Mucosa of rectum (tissue), 2 donors: ENCODE data around the gene SNORC.

Experiments used
- H3K27ac ChIP-seq, 2 donors: one replicate each; pipeline ENCODE4 v1.7.0; 2013; ENCODE audit warnings: inconsistent platforms in 2 of 2, low read depth in 2 of 2, low read length in 2 of 2
- H3K27me3 ChIP-seq, 2 donors: one replicate each; pipeline ENCODE4 v1.7.0; 2013; ENCODE audit warnings: low read length in 2 of 2; ENCODE audit not compliant: control insufficient read depth in 2 of 2, insufficient read depth in 2 of 2
- H3K36me3 ChIP-seq, 2 donors: one replicate each; pipeline ENCODE4 v1.7.0; 2013; ENCODE audit warnings: low read length in 2 of 2; ENCODE audit not compliant: control insufficient read depth in 2 of 2, insufficient read depth in 2 of 2
- H3K4me1 ChIP-seq, 2 donors: one replicate each; pipeline ENCODE4 v1.7.0; 2013; ENCODE audit warnings: low read length in 2 of 2, mild to moderate bottlenecking in 1 of 2; ENCODE audit not compliant: control insufficient read depth in 2 of 2, insufficient read depth in 2 of 2
- H3K4me3 ChIP-seq, 2 donors: one replicate each; pipeline ENCODE4 v1.7.0; 2013; ENCODE audit warnings: low read length in 2 of 2
- H3K9ac ChIP-seq, 2 donors: one replicate each; pipeline ENCODE4 v1.7.0; 2013; ENCODE audit warnings: low read length in 2 of 2, low read depth in 1 of 2, mild to moderate bottlenecking in 1 of 2
- H3K9me3 ChIP-seq, 2 donors: one replicate each; pipeline ENCODE4 v1.7.0; 2013; ENCODE audit warnings: low read length in 2 of 2; ENCODE audit not compliant: control insufficient read depth in 2 of 2
- donor health status: healthy.
- donor health status: Normal muscosa, but diverticular disease.

The SNORC gene

DNA sequence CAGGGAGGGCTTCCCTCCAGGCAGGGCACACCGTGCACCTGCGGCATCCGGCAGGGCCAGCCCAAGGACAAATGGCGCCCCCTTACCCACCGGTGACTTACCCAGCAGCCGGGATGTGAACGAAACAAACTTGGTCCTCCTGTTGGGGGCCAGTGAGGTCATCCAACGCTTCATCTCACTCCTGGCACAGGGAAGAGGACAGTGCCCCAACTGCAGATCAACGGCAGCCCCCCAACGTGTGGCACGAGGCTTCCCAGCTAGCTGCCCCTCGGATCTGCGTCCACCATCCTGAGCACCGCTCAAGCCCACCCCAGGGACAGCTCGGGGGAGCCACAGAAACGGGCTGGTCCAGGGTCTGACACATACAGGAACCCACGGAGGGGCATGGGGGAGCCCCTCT, 12.0 kb downstream of the SNORC start:
- Histone ChIP-seq H3K36me3 (peaks cover 23 to 30% of the 10 kb centered on the region in 2 donors), H3K4me3 (no peak overlapping the region), H3K9ac (no peak overlapping the region), H3K27me3 (no peaks in the 10 kb centered on the region), H3K4me1 (no peaks in the 10 kb centered on the region), H3K9me3 (no peaks in the 10 kb centered on the region), H3K27ac (no peak overlapping the region)

DNA sequence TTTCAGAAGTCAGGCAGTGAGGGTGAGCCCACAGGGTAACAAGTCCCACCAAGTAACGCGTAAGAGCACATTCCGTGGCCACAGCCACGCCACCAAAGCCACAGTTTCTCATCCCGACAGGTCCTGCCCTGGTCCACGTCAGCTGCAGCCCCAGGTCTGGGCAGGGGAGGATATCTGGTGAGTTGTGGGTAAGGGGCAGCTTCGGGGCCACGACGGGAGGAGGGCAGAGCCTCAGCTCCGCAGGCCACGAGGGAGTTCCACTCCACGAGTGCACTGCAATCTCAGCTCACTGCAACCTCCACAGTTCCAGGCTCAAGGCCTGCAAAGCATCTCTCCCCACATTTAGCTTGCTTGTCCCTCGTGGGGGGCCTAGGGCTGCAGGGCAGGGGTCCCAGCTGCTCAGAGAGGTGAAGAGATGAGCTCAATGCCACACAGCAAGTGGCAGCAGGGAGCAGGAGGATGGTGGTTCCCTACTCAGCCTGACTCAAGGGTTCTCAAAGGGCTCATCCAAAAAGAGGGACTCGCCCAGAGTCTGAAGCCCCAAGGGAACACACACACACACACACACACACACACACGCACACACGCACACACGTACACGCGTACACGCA, 12.5 kb downstream of the SNORC start:
- no peaks in the 10 kb centered on the region for H3K4me1 ChIP-seq
- H3K36me3 ChIP-seq: peaks cover 23 to 29% of the 10 kb centered on the region in 2 donors
- no peak overlapping the region for H3K4me3 ChIP-seq
- H3K27me3 ChIP-seq: no peaks in the 10 kb centered on the region
- H3K9me3 ChIP-seq: no peaks in the 10 kb centered on the region
- H3K9ac ChIP-seq: no peak overlapping the region
- no peak overlapping the region for H3K27ac ChIP-seq

DNA sequence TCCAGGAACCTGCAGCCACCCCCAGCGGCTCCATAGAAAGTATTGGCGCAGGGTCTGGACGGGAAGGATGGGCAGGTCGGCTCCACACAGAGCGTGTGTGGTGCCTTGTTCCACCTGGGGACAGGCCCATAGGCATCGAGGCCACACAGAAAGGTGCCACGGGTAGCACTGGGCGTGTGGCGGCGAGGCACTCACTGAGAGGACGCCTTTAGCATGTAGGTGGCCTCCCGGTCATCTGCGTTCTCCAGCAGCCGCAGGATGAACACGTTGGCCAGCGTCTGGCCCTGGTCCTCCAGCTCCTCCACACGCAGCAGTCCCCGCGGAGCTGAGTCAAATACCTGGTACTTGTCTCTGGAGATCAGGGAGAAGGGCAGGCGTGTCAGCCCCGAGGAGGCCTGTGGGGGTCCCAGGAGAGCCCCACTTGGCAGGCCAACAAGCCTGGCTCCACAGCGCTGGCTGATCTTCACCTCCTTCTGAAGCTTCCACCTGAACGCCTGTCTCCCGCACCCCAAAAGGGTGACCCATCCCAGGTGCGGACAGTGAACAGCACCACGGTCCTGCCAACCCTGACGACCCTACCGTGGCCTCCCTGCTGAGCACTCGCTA, 13.2 kb downstream of the SNORC start:
- Histone ChIP-seq H3K9me3 (no peaks in the 10 kb centered on the region), H3K36me3 (peaks cover 23 to 28% of the 10 kb centered on the region in 2 donors), H3K27me3 (no peaks in the 10 kb centered on the region), H3K9ac (no peak overlapping the region), H3K27ac (no peak overlapping the region), H3K4me1 (no peaks in the 10 kb centered on the region), H3K4me3 (no peak overlapping the region)

DNA sequence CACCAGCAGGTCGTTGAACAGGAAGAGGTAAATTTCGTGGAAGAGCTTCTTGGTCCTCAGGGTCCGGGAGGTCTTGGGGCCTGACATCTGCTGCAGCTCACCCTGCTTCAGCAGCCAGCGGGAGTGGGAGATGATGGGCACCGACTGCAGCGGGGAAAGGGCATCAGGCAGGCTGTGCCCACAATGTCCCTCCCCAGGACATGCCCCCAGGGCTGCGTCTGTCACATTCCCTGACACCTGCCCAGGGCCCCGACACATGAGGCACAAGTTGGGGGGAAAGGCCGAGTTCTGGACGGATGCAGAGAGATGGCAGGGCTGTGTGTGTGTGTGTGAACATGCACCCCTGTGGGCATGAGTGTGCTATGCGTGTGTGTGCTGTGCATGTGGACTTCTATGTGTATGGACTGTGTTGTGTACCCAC, 13.9 kb downstream of the SNORC start:
- no peak overlapping the region for H3K27ac ChIP-seq

DNA sequence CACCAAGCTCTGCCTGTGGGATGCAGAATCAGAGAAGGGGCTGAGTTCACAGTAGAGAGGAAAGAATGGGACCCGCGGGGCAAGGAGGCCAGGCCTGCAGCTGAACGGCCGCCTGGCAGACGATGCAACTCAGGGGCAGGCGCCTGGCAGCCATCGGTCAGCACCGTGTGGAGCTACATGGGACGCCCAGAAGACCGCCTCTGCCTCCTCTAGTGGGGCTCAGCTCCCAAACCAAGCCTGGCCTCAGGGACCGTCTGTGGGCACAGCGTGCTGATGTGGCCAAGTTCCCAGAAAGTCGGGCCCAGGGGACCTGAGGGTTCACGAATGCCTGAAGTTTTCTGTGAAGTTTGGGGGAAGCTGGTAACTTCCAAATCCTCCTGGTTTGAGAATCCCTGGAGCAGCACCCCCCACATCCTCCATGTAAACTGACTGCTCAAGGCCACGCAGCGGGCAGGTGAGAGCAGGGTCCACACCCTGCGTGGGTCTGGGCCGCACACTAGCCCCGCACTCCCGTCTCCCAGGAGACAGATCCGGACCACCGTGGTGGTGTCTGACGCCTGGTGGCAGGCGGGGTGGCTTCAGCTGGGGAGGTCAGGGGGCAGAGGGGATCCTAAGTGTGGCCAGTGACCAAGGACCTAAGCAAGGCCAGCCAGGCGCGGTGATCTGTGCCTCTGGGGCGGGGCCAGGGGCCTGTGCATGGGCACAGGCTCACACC, 14.6 kb downstream of the SNORC start:
- H3K4me3 ChIP-seq: no peak overlapping the region
- no peak overlapping the region for H3K9ac ChIP-seq
- no peak overlapping the region for H3K27ac ChIP-seq
- peaks cover 25 to 28% of the 10 kb centered on the region in 2 donors for H3K36me3 ChIP-seq
- no peaks in the 10 kb centered on the region for H3K27me3 ChIP-seq
- no peaks in the 10 kb centered on the region for H3K4me1 ChIP-seq
- H3K9me3 ChIP-seq: no peaks in the 10 kb centered on the region

More for the DNA sequence above, 13.9 kb downstream of the SNORC start:
- Histone ChIP-seq H3K9me3 (no peaks in the 10 kb centered on the region), H3K4me1 (no peaks in the 10 kb centered on the region), H3K36me3 (peaks cover 25 to 28% of the 10 kb centered on the region in 2 donors), H3K9ac (no peak overlapping the region), H3K27me3 (no peaks in the 10 kb centered on the region), H3K4me3 (no peak overlapping the region)

DNA sequence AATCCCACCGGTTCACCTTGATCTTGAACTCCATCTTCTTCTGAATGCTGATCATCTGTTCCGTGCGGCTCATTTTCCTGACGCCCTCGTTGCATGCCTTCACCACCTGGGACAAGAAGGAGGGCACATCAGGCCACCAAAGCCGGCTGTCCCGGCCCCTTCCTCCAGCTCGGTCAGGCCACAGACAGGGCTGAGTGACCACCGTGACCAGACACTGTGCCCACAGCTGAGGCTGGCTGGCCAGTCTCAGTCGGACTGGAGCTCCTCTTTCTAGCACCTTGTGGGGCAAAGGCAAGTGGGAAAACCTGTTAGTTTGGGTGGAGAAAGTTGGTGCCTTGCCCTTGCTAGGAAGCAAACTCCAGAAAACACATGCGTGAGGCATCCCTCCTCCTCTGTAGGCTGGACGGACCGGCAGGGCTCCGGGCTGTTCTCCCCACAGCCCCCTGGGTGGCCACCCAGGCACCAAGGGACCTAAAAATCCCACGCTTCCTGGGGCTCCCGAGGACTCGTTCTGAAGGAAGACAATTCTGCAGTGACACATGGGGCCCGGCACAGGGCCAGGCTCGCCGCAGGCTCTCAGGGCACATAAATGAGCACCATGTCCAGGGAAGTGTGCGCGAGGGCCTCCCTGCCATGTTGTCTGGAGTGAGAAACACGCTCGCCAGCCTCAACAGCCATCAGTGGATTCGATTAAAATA, 15.3 kb downstream of the SNORC start:
- H3K9ac ChIP-seq: no peak overlapping the region
- H3K4me3 ChIP-seq: no peak overlapping the region
- H3K4me1 ChIP-seq: no peaks in the 10 kb centered on the region
- H3K27me3 ChIP-seq: no peaks in the 10 kb centered on the region
- no peak overlapping the region for H3K27ac ChIP-seq
- H3K9me3 ChIP-seq: no peaks in the 10 kb centered on the region
- peaks cover 25 to 28% of the 10 kb centered on the region in 2 donors for H3K36me3 ChIP-seq

DNA sequence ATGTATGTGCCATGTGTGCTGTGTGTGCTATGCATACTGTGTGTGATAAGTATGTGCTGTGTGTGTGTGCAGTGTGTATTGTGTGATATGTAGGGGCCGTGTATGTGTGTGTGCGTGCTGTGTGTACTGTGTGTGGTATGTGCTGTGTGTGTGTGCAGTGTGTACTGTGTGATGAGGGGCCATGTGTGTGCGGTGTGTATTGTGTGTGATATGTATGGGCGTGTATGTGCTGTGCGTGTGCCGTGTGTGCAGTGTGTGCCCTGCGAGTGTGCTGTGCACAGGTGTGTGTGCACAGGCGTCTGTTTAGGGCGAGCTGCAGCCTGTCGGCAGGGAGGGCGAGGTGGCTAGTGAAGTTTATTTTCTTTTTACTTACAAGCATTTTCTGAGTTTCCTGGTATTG, 16.1 kb downstream of the SNORC start:
- no peaks in the 10 kb centered on the region for H3K9me3 ChIP-seq
- H3K9ac ChIP-seq: no peak overlapping the region
- no peak overlapping the region for H3K27ac ChIP-seq
- no peaks in the 10 kb centered on the region for H3K27me3 ChIP-seq
- no peak overlapping the region for H3K4me3 ChIP-seq
- H3K36me3 ChIP-seq: peaks cover 29 to 30% of the 10 kb centered on the region in 2 donors
- no peaks in the 10 kb centered on the region for H3K4me1 ChIP-seq

DNA sequence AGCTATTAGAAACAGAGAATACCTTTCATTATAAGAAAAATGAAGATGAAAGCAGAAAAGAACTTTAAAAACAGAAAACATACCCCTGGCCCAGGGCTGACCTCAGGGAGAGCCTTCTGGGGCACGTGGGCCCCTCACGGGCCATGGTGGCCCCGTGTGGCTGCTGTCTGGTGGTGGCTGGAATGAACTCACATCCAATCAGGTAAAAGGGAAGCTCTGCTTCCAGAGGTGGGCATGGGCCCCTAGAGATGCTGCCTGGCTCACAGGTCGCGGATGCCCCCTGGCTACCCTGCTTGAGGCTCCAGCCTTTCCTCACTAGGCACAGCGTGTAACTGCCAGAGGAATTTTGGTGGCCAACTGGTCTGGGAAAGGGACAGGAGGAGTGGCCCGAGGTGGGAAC, 16.6 kb downstream of the SNORC start:
- no peak overlapping the region for H3K4me3 ChIP-seq
- no peak overlapping the region for H3K9ac ChIP-seq
- H3K9me3 ChIP-seq: no peaks in the 10 kb centered on the region
- no peaks in the 10 kb centered on the region for H3K4me1 ChIP-seq
- H3K27me3 ChIP-seq: no peaks in the 10 kb centered on the region
- H3K36me3 ChIP-seq: peaks cover 29 to 30% of the 10 kb centered on the region in 2 donors
- no peak overlapping the region for H3K27ac ChIP-seq

DNA sequence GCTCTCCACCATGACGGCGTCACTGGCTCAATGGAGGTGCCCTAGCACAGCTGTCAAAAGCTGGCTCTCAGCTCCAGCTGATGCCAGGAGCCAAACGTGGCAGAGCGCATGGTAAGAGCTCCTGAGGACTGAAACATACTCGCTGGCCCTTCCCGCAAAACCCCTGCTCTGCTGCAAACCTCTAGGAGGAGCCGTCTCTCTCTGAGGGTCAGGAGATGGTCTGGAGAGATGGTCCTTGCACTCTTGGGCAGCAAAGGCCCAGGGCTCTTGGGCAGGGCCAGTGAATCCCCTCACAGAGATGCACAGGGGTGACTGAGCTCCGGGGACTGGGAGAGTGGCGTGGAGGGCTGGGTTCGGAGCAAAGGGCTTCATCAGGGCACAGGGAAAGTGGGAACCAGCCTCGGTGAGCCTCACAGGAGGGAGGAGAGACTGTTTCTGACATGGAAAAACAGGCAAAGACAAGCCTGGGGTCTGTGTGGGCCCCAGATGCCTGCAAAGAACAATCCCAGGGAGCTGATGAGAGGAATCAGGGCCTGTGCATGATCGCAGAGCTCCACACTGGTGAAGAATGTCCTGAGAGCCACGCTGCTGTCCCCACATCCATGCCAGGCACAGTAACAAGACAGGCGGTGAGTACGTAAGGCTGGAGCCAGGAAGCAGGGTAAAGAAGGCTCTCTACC, 17.2 kb downstream of the SNORC start:
- Histone ChIP-seq H3K4me1 (no peaks in the 10 kb centered on the region), H3K27ac (no peak overlapping the region), H3K36me3 (peaks cover 29% of the 10 kb centered on the region in 2 donors), H3K9me3 (no peaks in the 10 kb centered on the region), H3K4me3 (no peak overlapping the region), H3K9ac (no peak overlapping the region), H3K27me3 (no peaks in the 10 kb centered on the region)
